HCT116 (cell line): Measurements from ENCODE around the gene SLC38A8. TPM values are rescaled to one million over a fixed set of nuclear protein-coding genes. Genes with fewer than 3 reads are reported as not detected.

Experiments
- ATAC-seq: fragments of 200-7000 bp; cut with Tn5 transposase; 2 replicates; pipeline ENCODE4 v1.9.1; 2020; ENCODE audit warnings: mild to moderate bottlenecking, moderate library complexity
- BruUV-seq: library from RNA; stranded (reverse); fragments of 400-500 nt; replicated peaks from 2 replicates; lab custom pipeline; 2021; lab: Mats Ljungman, UMichigan
- CTCF ChIA-PET: fragments of 300-600 bp; sonication (Branson Sonifier 250); formaldehyde crosslinking; loops from one replicate; lab custom pipeline; 2021; ENCODE audit warnings: antibody characterized with exemption; lab: Charles Lee
- POLR2A ChIA-PET: fragments of 300-600, 350-600 bp; sonication (Branson Sonifier 250); formaldehyde crosslinking; loops from one replicate; lab custom pipeline; 2021; ENCODE audit warnings: antibody characterized with exemption; lab: Charles Lee
- RAD21 ChIA-PET, 2 experiments: fragments of 300-600 bp; sonication (Branson Sonifier 250); formaldehyde crosslinking; loops; one replicate each; lab custom pipeline; 2023; ENCODE audit warnings: low total read pairs in 2 of 2; ENCODE audit not compliant: uncharacterized antibody in 2 of 2, unreplicated experiment in 2 of 2, low non-redundant PET in 1 of 2; lab: Charles Lee
- DNase-seq: peaks from one replicate; pipeline ENCODE4 v3.0.0-alpha.2; 2010; ENCODE audit warnings: low read depth, low spot score
- H2AFZ ChIP-seq: fragments of 200-600 bp; shearing (Covaris generic), sonication (generic); 2 replicates; pipeline ENCODE4 v1.6.1; 2017; ENCODE audit warnings: low read depth, mixed run types, mixed read lengths, antibody characterized with exemption, low read length; ENCODE audit not compliant: poor library complexity, severe bottlenecking
- H3K27ac ChIP-seq: 2 replicates; pipeline ENCODE4 v1.5.1; 2012; ENCODE audit warnings: low read depth, low read length
- H3K27me3 ChIP-seq: fragments of 200-600 bp; sonication (generic); 2 replicates; pipeline ENCODE4 v1.6.1; 2016; ENCODE audit warnings: mixed run types, low read length, mixed read lengths; ENCODE audit not compliant: insufficient read depth
- H3K36me3 ChIP-seq, 2 experiments: fragments of 200-500 bp in 1 of 2; fragments of 200-600 bp in 1 of 2; sonication (Bioruptor generic) in 1 of 2; sonication (generic) in 1 of 2; 2 replicates each; pipeline versions ENCODE4 v1.5.1 to v1.6.1; 2014 to 2016; ENCODE audit warnings: low read length in 2 of 2, inconsistent platforms in 1 of 2, mixed read lengths in 1 of 2, mixed run types in 1 of 2; ENCODE audit not compliant: insufficient read depth in 2 of 2, control insufficient read depth in 1 of 2
- H3K4me1 ChIP-seq, 2 experiments: fragments of 200-600 bp in 1 of 2; sonication (generic) in 1 of 2; 2 replicates each; pipeline versions ENCODE4 v1.5.1 to v1.6.1; 2012 to 2017; ENCODE audit warnings: low read length in 2 of 2, inconsistent platforms in 1 of 2, mild to moderate bottlenecking in 1 of 2, mixed read lengths in 1 of 2, mixed run types in 1 of 2, moderate library complexity in 1 of 2; ENCODE audit not compliant: insufficient read depth in 2 of 2, control insufficient read depth in 1 of 2
- H3K4me2 ChIP-seq: fragments of 200-600 bp; sonication (generic); 2 replicates; pipeline ENCODE4 v1.6.1; 2017; ENCODE audit warnings: mixed run types, low read length, mixed read lengths
- H3K4me3 ChIP-seq, 2 experiments: fragments of 200-600 bp in 1 of 2; sonication (generic) in 1 of 2; replicated peaks in 1 of 2; 2 replicates each; pipeline ENCODE4 v1.5.1; 2011 to 2016; ENCODE audit warnings: low read length in 2 of 2, control low read depth in 1 of 2, low read depth in 1 of 2, mild to moderate bottlenecking in 1 of 2, mixed read lengths in 1 of 2, mixed run types in 1 of 2
- H3K79me2 ChIP-seq: fragments of 200-600 bp; sonication (generic); 2 replicates; pipeline ENCODE4 v1.6.1; 2017; ENCODE audit warnings: mild to moderate bottlenecking, mixed run types, low read length, moderate library complexity, mixed read lengths; ENCODE audit not compliant: insufficient read depth
- H3K9ac ChIP-seq: fragments of 200-600 bp; sonication (generic); 2 replicates; pipeline ENCODE4 v1.6.1; 2016; ENCODE audit warnings: low read length, mixed read lengths
- H3K9me2 ChIP-seq: fragments of 200-600 bp; sonication (generic), shearing (Covaris generic); 2 replicates; pipeline ENCODE4 v1.6.1; 2017; ENCODE audit warnings: mixed run types, mild to moderate bottlenecking, moderate library complexity; ENCODE audit not compliant: insufficient read depth
- H3K9me3 ChIP-seq, 2 experiments: fragments of 200-500 bp in 1 of 2; fragments of 200-600 bp in 1 of 2; sonication (Bioruptor generic) in 1 of 2; sonication (generic) in 1 of 2; 2 replicates each; pipeline ENCODE4 v1.6.1; 2014 to 2017; ENCODE audit warnings: low read length in 2 of 2, mixed read lengths in 2 of 2, inconsistent platforms in 1 of 2, low read depth in 1 of 2, mild to moderate bottlenecking in 1 of 2, mixed run types in 1 of 2, moderate library complexity in 1 of 2; ENCODE audit not compliant: control insufficient read depth in 1 of 2, insufficient read depth in 1 of 2
- H4K20me1 ChIP-seq: fragments of 200-600 bp; sonication (generic), shearing (Covaris generic); 2 replicates; pipeline ENCODE4 v1.6.1; 2017; ENCODE audit warnings: mixed run types, mild to moderate bottlenecking, moderate library complexity; ENCODE audit not compliant: insufficient read depth
- ATF3 ChIP-seq: IDR thresholded peaks from 2 replicates; pipeline ENCODE4 v1.6.1; 2012
- CBX3 ChIP-seq: IDR thresholded peaks from 2 replicates; pipeline ENCODE4 v1.6.1; 2012; ENCODE audit warnings: low read depth
- CTCF ChIP-seq, 3 experiments: fragments of 200-600 bp in 1 of 3; sonication (generic) in 1 of 3; IDR thresholded peaks in 2 of 3; conservative IDR thresholded peaks in 1 of 3; 2 replicates each; pipeline ENCODE4 v1.5.1; 2012 to 2017; ENCODE audit warnings: low read depth in 2 of 3, low read length in 2 of 3, antibody characterized with exemption in 1 of 3, borderline replicate concordance in 1 of 3, control low read depth in 1 of 3, mild to moderate bottlenecking in 1 of 3, mixed read lengths in 1 of 3, mixed run types in 1 of 3, moderate library complexity in 1 of 3; ENCODE audit not compliant: insufficient read depth in 1 of 3
- EGR1 ChIP-seq: IDR thresholded peaks from 2 replicates; pipeline ENCODE4 v1.6.1; 2012; ENCODE audit warnings: low read depth
- ELF1 ChIP-seq: IDR thresholded peaks from 2 replicates; pipeline ENCODE4 v1.6.1; 2012; ENCODE audit warnings: low read depth, borderline replicate concordance
- EZH2 ChIP-seq: fragments of 200-600 bp; sonication (generic); IDR thresholded peaks from 2 replicates; pipeline ENCODE4 v1.6.1; 2017; ENCODE audit warnings: antibody characterized with exemption, mixed run types
- EZH2phosphoT487 ChIP-seq: fragments of 200-600 bp; IDR thresholded peaks from 2 replicates; pipeline ENCODE4 v1.6.1; 2018; ENCODE audit warnings: antibody characterized with exemption, borderline replicate concordance
- FOSL1 ChIP-seq: IDR thresholded peaks from 2 replicates; pipeline ENCODE4 v1.6.1; 2012; ENCODE audit warnings: low read depth
- POLR2A ChIP-seq: IDR thresholded peaks from 2 replicates; pipeline ENCODE4 v1.7.0; 2011; ENCODE audit warnings: borderline replicate concordance; ENCODE audit not compliant: insufficient read depth, insufficient read length; ENCODE audit errors: extremely low read depth
- POLR2AphosphoS5 ChIP-seq: IDR thresholded peaks from 2 replicates; pipeline ENCODE4 v1.6.1; 2011; ENCODE audit warnings: mild to moderate bottlenecking, low read depth, low read length, moderate library complexity
- REST ChIP-seq: IDR thresholded peaks from 2 replicates; pipeline ENCODE4 v1.6.1; 2012; ENCODE audit warnings: low read depth
- intact Hi-C: fragments of 100-400 bp; cut with micrococcal nuclease; formaldehyde crosslinking; loops from 2 replicates; pipeline ENCODE4 v1.10.0; 2022
- total RNA-seq: library from RNA; stranded (reverse); gene quantifications from one replicate; pipeline ENCODE4 v1.2.1, GENCODE V29; 2021; ENCODE audit not compliant: unreplicated experiment

The SLC38A8 gene
- total RNA-seq, 1 experiment from 2014 or later, result not detected

- ChIA-PET RAD21 (no interaction called here), POLR2A (no interaction called here), CTCF (interaction anchor here (1.2 to 2.0 kb wide), 2 partner anchors 12 to 97 kb away, joined by 4 to 10 read pairs; partner anchors contain the start of gene TAF1C)
- Histone ChIP-seq H3K36me3 (peaks cover 47 to 72% of the 10 kb centered on the region in 2 experiments; a peak in 3 of 4 replicates), H3K27ac (no peak overlapping the region), H3K9me3 (no peaks in the 10 kb centered on the region), H2AFZ (no peak overlapping the region), H3K4me2 (no peak overlapping the region), H3K4me3 (no peak overlapping the region), H3K9ac (no peak overlapping the region), H3K9me2 (no peaks in the 10 kb centered on the region), H4K20me1 (no peaks in the 10 kb centered on the region), H3K27me3 (no peaks in the 10 kb centered on the region), H3K79me2 (no peaks in the 10 kb centered on the region), H3K4me1 (no peaks in the 10 kb centered on the region)
- no TSS peak for BruUV-seq
- DNase-seq (no peak), ATAC-seq (no peak)
- intact Hi-C loops, result no loop called here
- TF ChIP-seq EZH2 (no peak), REST (no peak), POLR2AphosphoS5 (no peak), FOSL1 (no peak), POLR2A (no peak), EGR1 (no peak), ELF1 (no peak), CBX3 (no peak), EZH2phosphoT487 (no peak), CTCF (IDR thresholded peaks at IDR 0.05 in 2 of 3, conservative IDR thresholded peaks at IDR 0.05 in 1 of 3; ENCODE audit: borderline replicate concordance in 1 of 3, insufficient read depth in 1 of 3, low read depth in 2 of 3, low read length in 2 of 3) (no peak), ATF3 (no peak)
Measured at GRCh38 chr16:84090211-84090610, 47.6 kb upstream of the SLC38A8 start.
